ENCODE data around the gene OR7G2. TPM values are rescaled to one million over a fixed set of nuclear protein-coding genes. Genes with fewer than 3 reads are reported as not detected.

The OR7G2 gene
- total RNA-seq, 1 donor from 2014 or later = not detected

DNA sequence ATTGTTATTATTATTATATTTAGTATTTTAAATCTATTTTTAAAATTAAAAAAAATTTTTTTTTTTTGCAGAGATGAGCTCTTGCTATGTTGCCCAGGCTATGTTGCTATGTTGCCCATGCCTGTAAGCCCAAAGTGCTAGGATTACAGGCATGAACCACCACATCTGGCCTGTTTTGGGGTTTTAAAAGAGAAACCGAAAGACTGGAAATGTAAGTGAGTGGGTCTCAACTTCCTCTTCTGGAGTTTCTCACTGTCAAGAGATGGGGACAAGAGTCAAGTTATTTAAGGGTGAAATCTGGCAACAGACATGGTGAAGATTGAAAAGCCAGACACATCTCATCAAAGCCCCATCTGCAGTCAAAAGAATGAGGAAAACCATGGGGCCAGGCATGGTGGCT lies 23.7 kb upstream of the OR7G2 start:
- no peak for FAIRE-seq

DNA sequence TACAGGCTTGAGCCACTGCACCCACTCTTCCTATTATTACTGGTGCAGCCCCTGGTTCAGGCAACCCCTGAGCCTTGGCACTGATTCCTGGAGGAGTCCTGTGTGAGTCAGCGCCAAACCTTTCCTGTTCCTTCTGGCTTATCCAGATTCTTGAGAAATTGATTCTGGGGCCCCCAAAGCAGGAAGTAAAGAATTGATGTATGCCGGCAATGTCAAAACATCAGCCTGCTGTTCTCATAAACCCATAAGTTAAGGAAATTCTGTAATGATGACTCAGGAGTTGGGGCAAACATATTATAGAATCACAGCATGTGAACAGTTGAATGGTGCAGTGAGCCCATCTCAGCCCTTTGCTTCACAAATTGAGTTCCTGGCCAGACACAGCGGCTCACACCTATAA lies 20.9 kb upstream of the OR7G2 start:
- no peak overlapping the region for H2AFZ ChIP-seq (ENCODE audit: low read depth, low read length)
- no peaks in the 10 kb centered on the region for H3K36me3 ChIP-seq (ENCODE audit: insufficient read depth, low read length)
- no peak overlapping the region for H3K27ac ChIP-seq (ENCODE audit: low read depth, low read length)
- Mint-ChIP-seq H3K4me1 (ENCODE audit: low read depth, unreplicated experiment) (no peaks in the 10 kb centered on the region), H3K4me3 (ENCODE audit: unreplicated experiment) (no peak overlapping the region), H3K36me3 (ENCODE audit: low read depth, unreplicated experiment) (no peaks in the 10 kb centered on the region), H3K27me3 (ENCODE audit: low read depth, unreplicated experiment) (no peaks in the 10 kb centered on the region), H3K27ac (ENCODE audit: unreplicated experiment) (no peak overlapping the region), H3K9me3 (ENCODE audit: unreplicated experiment) (peaks cover 6% of the 10 kb centered on the region)
- H3K9me3 ChIP-seq (ENCODE audit: insufficient read depth, low read depth, low read length) = no peaks in the 10 kb centered on the region
- H3K4me1 ChIP-seq (ENCODE audit: insufficient read depth, low read length) = no peaks in the 10 kb centered on the region
- H4K20me1 ChIP-seq (ENCODE audit: insufficient read depth, low read length) = no peaks in the 10 kb centered on the region
- no peak overlapping the region for H3K4me3 ChIP-seq (ENCODE audit: insufficient read depth, low read depth, low read length)
- no peaks in the 10 kb centered on the region for H3K27me3 ChIP-seq (ENCODE audit: insufficient read depth, low read length)
- DNase-seq (ENCODE audit: low read depth) = no peak
- no peak for FAIRE-seq
- TF ChIP-seq, protein P1, sequence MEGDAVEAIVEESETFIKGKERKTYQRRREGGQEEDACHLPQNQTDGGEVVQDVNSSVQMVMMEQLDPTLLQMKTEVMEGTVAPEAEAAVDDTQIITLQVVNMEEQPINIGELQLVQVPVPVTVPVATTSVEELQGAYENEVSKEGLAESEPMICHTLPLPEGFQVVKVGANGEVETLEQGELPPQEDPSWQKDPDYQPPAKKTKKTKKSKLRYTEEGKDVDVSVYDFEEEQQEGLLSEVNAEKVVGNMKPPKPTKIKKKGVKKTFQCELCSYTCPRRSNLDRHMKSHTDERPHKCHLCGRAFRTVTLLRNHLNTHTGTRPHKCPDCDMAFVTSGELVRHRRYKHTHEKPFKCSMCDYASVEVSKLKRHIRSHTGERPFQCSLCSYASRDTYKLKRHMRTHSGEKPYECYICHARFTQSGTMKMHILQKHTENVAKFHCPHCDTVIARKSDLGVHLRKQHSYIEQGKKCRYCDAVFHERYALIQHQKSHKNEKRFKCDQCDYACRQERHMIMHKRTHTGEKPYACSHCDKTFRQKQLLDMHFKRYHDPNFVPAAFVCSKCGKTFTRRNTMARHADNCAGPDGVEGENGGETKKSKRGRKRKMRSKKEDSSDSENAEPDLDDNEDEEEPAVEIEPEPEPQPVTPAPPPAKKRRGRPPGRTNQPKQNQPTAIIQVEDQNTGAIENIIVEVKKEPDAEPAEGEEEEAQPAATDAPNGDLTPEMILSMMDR (IDR thresholded peaks at IDR 0.05; ENCODE audit: insufficient read depth, low read depth, low read length) = no peak
- no peak for TF ChIP-seq EZH2 (IDR thresholded peaks at IDR 0.05; ENCODE audit: insufficient read depth, low read length)
- H3K79me2 ChIP-seq (ENCODE audit: insufficient read depth, low read length) = no peaks in the 10 kb centered on the region
- no peak overlapping the region for H3K9ac ChIP-seq (ENCODE audit: low read length)
- H3K4me2 ChIP-seq (ENCODE audit: low read length) = no peak overlapping the region

More for the DNA sequence above, 23.7 kb upstream of the OR7G2 start:
- H3K9ac ChIP-seq (ENCODE audit: low read length) = no peak overlapping the region
- no peaks in the 10 kb centered on the region for H3K36me3 ChIP-seq (ENCODE audit: insufficient read depth, low read length)
- no peaks in the 10 kb centered on the region for H3K9me3 ChIP-seq (ENCODE audit: insufficient read depth, low read depth, low read length)
- no peak overlapping the region for H3K4me3 Mint-ChIP-seq (ENCODE audit: unreplicated experiment)
- no peak overlapping the region for H3K4me3 ChIP-seq (ENCODE audit: insufficient read depth, low read depth, low read length)
- H3K4me1 ChIP-seq (ENCODE audit: insufficient read depth, low read length) = no peaks in the 10 kb centered on the region
- H3K4me1 Mint-ChIP-seq (ENCODE audit: low read depth, unreplicated experiment) = no peaks in the 10 kb centered on the region
- no peaks in the 10 kb centered on the region for H3K79me2 ChIP-seq (ENCODE audit: insufficient read depth, low read length)
- no peak for TF ChIP-seq EZH2 (IDR thresholded peaks at IDR 0.05; ENCODE audit: insufficient read depth, low read length)
- TF ChIP-seq, protein P1 (IDR thresholded peaks at IDR 0.05; ENCODE audit: insufficient read depth, low read depth, low read length) = no peak
- peaks cover 6% of the 10 kb centered on the region for H3K9me3 Mint-ChIP-seq (ENCODE audit: unreplicated experiment)
- H3K27me3 Mint-ChIP-seq (ENCODE audit: low read depth, unreplicated experiment) = no peaks in the 10 kb centered on the region
- no peaks in the 10 kb centered on the region for H3K36me3 Mint-ChIP-seq (ENCODE audit: low read depth, unreplicated experiment)
- no peak overlapping the region for H2AFZ ChIP-seq (ENCODE audit: low read depth, low read length)
- no peak overlapping the region for H3K27ac Mint-ChIP-seq (ENCODE audit: unreplicated experiment)
- no peak overlapping the region for H3K4me2 ChIP-seq (ENCODE audit: low read length)
- no peak overlapping the region for H3K27ac ChIP-seq (ENCODE audit: low read depth, low read length)
- no peak for DNase-seq (ENCODE audit: low read depth)
- no peaks in the 10 kb centered on the region for H3K27me3 ChIP-seq (ENCODE audit: insufficient read depth, low read length)
- no peaks in the 10 kb centered on the region for H4K20me1 ChIP-seq (ENCODE audit: insufficient read depth, low read length)

DNA sequence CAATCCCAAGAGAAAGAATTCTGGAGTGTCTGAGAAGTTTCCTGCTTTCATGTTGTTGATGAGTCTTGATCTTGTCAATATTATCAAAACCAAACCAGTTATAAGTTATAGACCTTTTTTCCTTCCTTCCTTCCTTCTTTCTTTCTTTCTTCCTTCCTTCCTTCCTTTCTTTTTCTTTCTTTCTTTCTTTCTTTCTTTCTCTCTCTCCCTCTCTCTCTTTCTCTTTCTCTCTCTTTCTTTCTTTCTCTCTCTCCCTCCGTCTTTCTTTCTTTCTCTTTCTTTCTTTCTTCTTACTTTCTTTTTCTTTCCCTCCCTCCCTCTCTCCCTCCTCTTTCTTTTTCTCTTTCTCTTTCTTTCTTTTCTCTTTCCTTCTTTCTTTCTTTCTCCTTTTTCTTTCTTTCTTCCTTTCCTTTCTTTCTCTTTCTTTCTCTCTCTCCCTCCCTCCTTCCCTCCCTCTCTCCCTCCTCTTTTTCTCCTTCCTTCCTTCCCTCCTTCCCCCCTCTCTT lies 19.7 kb upstream of the OR7G2 start, which contains the start of gene OR7G3:
TSS of gene OR7G3 (minus strand) at position 51 of the 506 bp plus-strand sequence. CDS start at position 51, 0 bp downstream.
- DNase-seq (ENCODE audit: low read depth) = no peak
- H3K27ac ChIP-seq (ENCODE audit: low read depth, low read length) = no peak within 1 kb of the TSS
- no peak for FAIRE-seq
- no peaks in the 10 kb centered on the region for H3K27me3 ChIP-seq (ENCODE audit: insufficient read depth, low read length)
- H3K4me2 ChIP-seq (ENCODE audit: low read length) = no peak within 1 kb of the TSS
- Mint-ChIP-seq H3K27ac (ENCODE audit: unreplicated experiment) (no peak within 1 kb of the TSS), H3K27me3 (ENCODE audit: low read depth, unreplicated experiment) (no peaks in the 10 kb centered on the region), H3K4me3 (ENCODE audit: unreplicated experiment) (no peak within 1 kb of the TSS), H3K4me1 (ENCODE audit: low read depth, unreplicated experiment) (no peaks in the 10 kb centered on the region), H3K36me3 (ENCODE audit: low read depth, unreplicated experiment) (no peaks in the 10 kb centered on the region), H3K9me3 (ENCODE audit: unreplicated experiment) (peaks cover 2% of the 10 kb centered on the region)
- H3K4me3 ChIP-seq (ENCODE audit: insufficient read depth, low read depth, low read length) = no peak within 1 kb of the TSS
- TF ChIP-seq, protein P1 (IDR thresholded peaks at IDR 0.05; ENCODE audit: insufficient read depth, low read depth, low read length) = no peak
- TF ChIP-seq EZH2 (IDR thresholded peaks at IDR 0.05; ENCODE audit: insufficient read depth, low read length) = no peak
- H3K79me2 ChIP-seq (ENCODE audit: insufficient read depth, low read length) = no peaks in the 10 kb centered on the region
- H3K9ac ChIP-seq (ENCODE audit: low read length) = no peak within 1 kb of the TSS
- no peaks in the 10 kb centered on the region for H3K36me3 ChIP-seq (ENCODE audit: insufficient read depth, low read length)
- H4K20me1 ChIP-seq (ENCODE audit: insufficient read depth, low read length) = no peaks in the 10 kb centered on the region
- H3K4me1 ChIP-seq (ENCODE audit: insufficient read depth, low read length) = no peaks in the 10 kb centered on the region
- no peak within 1 kb of the TSS for H2AFZ ChIP-seq (ENCODE audit: low read depth, low read length)
- no peaks in the 10 kb centered on the region for H3K9me3 ChIP-seq (ENCODE audit: insufficient read depth, low read depth, low read length)

Data from astrocyte (in vitro differentiated cells and primary cell).